HepG2 (cell line): ENCODE measurements around the gene PIAS1. TPM values are rescaled to one million over a fixed set of nuclear protein-coding genes. Genes with fewer than 3 reads are reported as not detected.

Experiments used
- ATAC-seq: fragments of 200-7000 bp; cut with Tn5 transposase; 3 replicates; pipeline ENCODE4 v1.9.1; 2020; ENCODE audit warnings: mild to moderate bottlenecking, moderate library complexity
- BruUV-seq: library from RNA; stranded (reverse); fragments of 400-500 nt; replicated peaks from 2 replicates; lab custom pipeline; 2021; lab: Mats Ljungman, UMichigan
- CTCF ChIA-PET: fragments of 300-600 bp; formaldehyde crosslinking; extraction: SDS; loops from one replicate; lab custom pipeline; 2021; ENCODE audit warnings: low total read pairs, inconsistent platforms, low intra/inter-chr PET ratio; lab: Yijun Ruan, JAX
- POLR2A ChIA-PET: fragments of 350-600 bp; sonication (Branson Sonifier 250); formaldehyde crosslinking; loops from one replicate; lab custom pipeline; 2020; ENCODE audit warnings: antibody characterized with exemption, inconsistent platforms; lab: Yijun Ruan, JAX
- DNase-seq: peaks from one replicate; pipeline ENCODE4 v3.0.0-alpha.2; 2015; ENCODE audit warnings: low spot score
- FAIRE-seq: peaks from 3 replicates; lab custom pipeline; 2011; peaks lifted over from hg19 to GRCh38; lab: Jason Lieb, UNC
- H2AFZ ChIP-seq: one replicate; pipeline ENCODE4 v1.6.1; 2011; ENCODE audit warnings: low read length, inconsistent platforms
- H3K27ac ChIP-seq: fragments of 300-600 bp; 3 replicates; pipeline ENCODE4 v1.8.0; 2011; ENCODE audit warnings: mixed run types, mild to moderate bottlenecking, mixed read lengths, low read length, inconsistent platforms; ENCODE audit not compliant: insufficient read depth; ENCODE audit errors: extremely low read length
- H3K27me3 ChIP-seq, 2 experiments: fragments of 200-600 bp in 1 of 2; 2 replicates in 1 of 2; 3 replicates in 1 of 2; pipeline versions ENCODE4 v1.6.0 to v1.8.0; 2011; ENCODE audit warnings: low read length in 2 of 2, mild to moderate bottlenecking in 2 of 2, moderate library complexity in 2 of 2, inconsistent platforms in 1 of 2; ENCODE audit not compliant: insufficient read depth in 2 of 2, control insufficient read depth in 1 of 2
- H3K36me3 ChIP-seq, 2 experiments: fragments of 200-600 bp in 1 of 2; replicated peaks in 1 of 2; 2 replicates in 1 of 2; 3 replicates in 1 of 2; pipeline versions ENCODE4 v1.5.1 to v1.8.0; 2011; ENCODE audit warnings: low read length in 2 of 2, inconsistent platforms in 1 of 2; ENCODE audit not compliant: insufficient read depth in 2 of 2, control insufficient read depth in 1 of 2
- H3K4me1 ChIP-seq: 2 replicates; pipeline ENCODE4 v1.5.1; 2012; ENCODE audit warnings: low read length, inconsistent platforms; ENCODE audit not compliant: insufficient read depth
- H3K4me2 ChIP-seq: 2 replicates; pipeline ENCODE4 v1.6.0; 2011; ENCODE audit warnings: low read depth, low read length, inconsistent platforms
- H3K4me3 ChIP-seq, 3 experiments: fragments of 200-600 bp in 1 of 3; sonication (generic), shearing (Covaris generic) in 1 of 3; replicated peaks in 1 of 3; 2 replicates each; pipeline ENCODE4 v1.5.1; 2011 to 2016; ENCODE audit warnings: low read length in 3 of 3, inconsistent platforms in 2 of 3, low read depth in 2 of 3, mild to moderate bottlenecking in 2 of 3, control low read depth in 1 of 3, mixed read lengths in 1 of 3; ENCODE audit not compliant: insufficient read depth in 1 of 3
- H3K79me2 ChIP-seq: one replicate; pipeline ENCODE4 v1.6.1; 2011; ENCODE audit warnings: low read length, inconsistent platforms; ENCODE audit not compliant: insufficient read depth
- H3K9ac ChIP-seq: 2 replicates; pipeline ENCODE4 v1.6.0; 2011; ENCODE audit warnings: mild to moderate bottlenecking, low read depth, low read length, inconsistent platforms; ENCODE audit not compliant: insufficient read depth
- H3K9me3 ChIP-seq: 2 replicates; pipeline ENCODE4 v1.5.1; 2012; ENCODE audit warnings: mild to moderate bottlenecking, low read length
- H4K20me1 ChIP-seq: 2 replicates; pipeline ENCODE4 v1.6.0; 2011; ENCODE audit warnings: inconsistent platforms, mild to moderate bottlenecking, low read length, moderate library complexity; ENCODE audit not compliant: insufficient read depth
- ATM ChIP-seq: fragments of 450-650 bp; IDR thresholded peaks from 2 replicates; pipeline ENCODE4 v1.7.1; 2017; ENCODE audit warnings: mild to moderate bottlenecking, borderline replicate concordance
- DRAP1 ChIP-seq: IDR thresholded peaks from 2 replicates; pipeline ENCODE4 v1.6.1; 2016; ENCODE audit warnings: missing genetic modification reagents, missing compliant biosample characterization
- ETV6 ChIP-seq: sonication (generic); formaldehyde crosslinking; conservative IDR thresholded peaks from 2 replicates; pipeline ENCODE4 v1.4.0; 2020; ENCODE audit warnings: missing genetic modification reagents
- FIP1L1 ChIP-seq: fragments of 200-400 bp; formaldehyde crosslinking; IDR thresholded peaks from 2 replicates; pipeline ENCODE4 v1.6.1; 2018; ENCODE audit warnings: low read depth, mild to moderate bottlenecking, low read length, moderate library complexity, borderline replicate concordance; ENCODE audit not compliant: insufficient read depth
- GATAD2A ChIP-seq: IDR thresholded peaks from 2 replicates; pipeline ENCODE4 v1.6.1; 2016
- HMGA1 ChIP-seq: sonication (generic); formaldehyde crosslinking; conservative IDR thresholded peaks from 2 replicates; pipeline ENCODE4 v1.4.0; 2020; ENCODE audit warnings: missing genetic modification reagents
- KDM4B ChIP-seq: sonication (generic); formaldehyde crosslinking; IDR thresholded peaks from 2 replicates; pipeline ENCODE4 v1.4.0; 2020; ENCODE audit warnings: missing genetic modification reagents
- MAF1 ChIP-seq: sonication (generic); formaldehyde crosslinking; IDR thresholded peaks from 2 replicates; pipeline ENCODE4 v1.5.0; 2020; ENCODE audit warnings: missing genetic modification reagents, borderline replicate concordance
- MAZ ChIP-seq, 2 experiments: sonication (generic) in 1 of 2; formaldehyde crosslinking in 1 of 2; IDR thresholded peaks; 2 replicates each; pipeline versions ENCODE4 v1.5.0 to v1.6.1; 2012 to 2020; ENCODE audit warnings: low read depth in 2 of 2, mild to moderate bottlenecking in 2 of 2, borderline replicate concordance in 1 of 2, improper control_type of control experiment in 1 of 2, low read length in 1 of 2, missing genetic modification reagents in 1 of 2, moderate library complexity in 1 of 2
- MXD3 ChIP-seq: IDR thresholded peaks from 2 replicates; pipeline ENCODE4 v1.6.1; 2016; ENCODE audit warnings: mild to moderate bottlenecking, missing biosample characterization, missing genetic modification reagents
- SRF ChIP-seq: IDR thresholded peaks from 2 replicates; pipeline ENCODE4 v1.6.1; 2011; ENCODE audit warnings: mild to moderate bottlenecking, low read depth, low read length, moderate library complexity
- TBP ChIP-seq: sonication (generic); formaldehyde crosslinking; IDR thresholded peaks from 2 replicates; pipeline ENCODE4 v1.5.0; 2020; ENCODE audit warnings: missing genetic modification reagents
- TOE1 ChIP-seq: sonication (generic); formaldehyde crosslinking; IDR thresholded peaks from 2 replicates; pipeline ENCODE4 v1.4.0; 2020; ENCODE audit warnings: mild to moderate bottlenecking, missing genetic modification reagents
- ZNF160 ChIP-seq: sonication (generic); formaldehyde crosslinking; IDR thresholded peaks from 2 replicates; pipeline ENCODE4 v1.8.0; 2022; ENCODE audit warnings: mild to moderate bottlenecking, inconsistent platforms, missing genetic modification reagents
- ZNF24 ChIP-seq: fragments of 450-650 bp; IDR thresholded peaks from 2 replicates; pipeline ENCODE4 v1.6.1; 2017; ENCODE audit warnings: antibody characterized with exemption, mild to moderate bottlenecking
- WGBS: methylation state at CpG from one replicate; pipeline ENCODE4 v1.1.6; 2017; ENCODE audit warnings: low lambda C conversion rate; 5-methylcytosine and 5-hydroxymethylcytosine counted together
- in situ Hi-C: cut with HindIII; loops from 2 replicates; pipeline ENCODE4 v1.10.0; 2017; ENCODE audit warnings: low pct_unique_long_range_greater_than_20kb; ENCODE audit not compliant: extremely low pct_ligation_motif_present
- intact Hi-C: fragments of 100-400 bp; cut with micrococcal nuclease; formaldehyde crosslinking; loops from one replicate; pipeline ENCODE4 v1.10.0; 2022; ENCODE audit not compliant: unreplicated experiment
- polyA plus RNA-seq, 8 experiments: library from polyadenylated mRNA; depleted of rRNA in 3 of 8; stranded (reverse) in 7 of 8; unstranded in 1 of 8; fragments of >200 nt; fragmentation: Illumina TruSeq in 4 of 8; extraction: Trizol in 4 of 8; gene quantifications; 2 replicates each; pipeline versions ENCODE4 v1.2.1 to v1.2.3, GENCODE V29; 2011 to 2016; ENCODE audit warnings: low read depth in 4 of 8, missing spikeins in 1 of 8, mixed read lengths in 1 of 8; ENCODE audit not compliant: insufficient read depth in 1 of 8
- total RNA-seq, 5 experiments: library from RNA; depleted of rRNA; stranded (reverse); fragments of >200 nt; fragmentation: Illumina TruSeq; extraction: Trizol; gene quantifications; 2 replicates each; pipeline ENCODE4 v1.2.3, GENCODE V29; 2016; ENCODE audit warnings: low read depth in 1 of 5
- TF ChIP-seq, protein P1 (sequence below): sonication (generic); formaldehyde crosslinking; IDR thresholded peaks from 2 replicates; pipeline ENCODE4 v1.8.1; 2022; ENCODE audit warnings: mild to moderate bottlenecking, missing genetic modification reagents
- TF ChIP-seq, protein P2 (sequence below): sonication (generic); formaldehyde crosslinking; IDR thresholded peaks from 2 replicates; pipeline ENCODE4 v1.5.0; 2020; ENCODE audit warnings: missing genetic modification reagents, mild to moderate bottlenecking, borderline replicate concordance
- TF ChIP-seq, protein P3 (sequence below): sonication (generic); formaldehyde crosslinking; IDR thresholded peaks from 2 replicates; pipeline ENCODE4 v1.4.0; 2020; ENCODE audit warnings: low read depth, mild to moderate bottlenecking, missing genetic modification reagents

PIAS1 gene
- total and polyA plus RNA-seq, 2 of the 13 experiments (the other 11 are each of a cell fraction or from before 2014, with no cell fraction given): 20.7 to 33.7 TPM

GRCh38 chr15:68220967-68221366, 166.9 kb downstream of the PIAS1 start:
- no peak for DNase-seq
- ChIA-PET CTCF (no interaction called here), POLR2A (no interaction called here)
- ATAC-seq: no peak
- no peak overlapping the region for H3K4me2 ChIP-seq
- H3K79me2 ChIP-seq: peaks cover 44% of the 10 kb centered on the region
- H3K4me3 ChIP-seq: no peak overlapping the region
- H4K20me1 ChIP-seq: no peaks in the 10 kb centered on the region
- no peak overlapping the region for H3K27ac ChIP-seq
- H3K9ac ChIP-seq: no peak overlapping the region
- no peaks in the 10 kb centered on the region for H3K27me3 ChIP-seq
- in situ Hi-C loops: no loop called here
- no peak for FAIRE-seq
- peaks cover 19% of the 10 kb centered on the region for H3K4me1 ChIP-seq
- H3K9me3 ChIP-seq: no peaks in the 10 kb centered on the region
- intact Hi-C loops: no loop called here
- no peak overlapping the region for H2AFZ ChIP-seq
- no peak for TF ChIP-seq GATAD2A (CRISPR knock-in tag)
- TF ChIP-seq TBP: no peak
- no peak for TF ChIP-seq KDM4B (CRISPR knock-in tag)
- no peak for TF ChIP-seq ZNF160 (CRISPR knock-in tag)
- TF ChIP-seq ETV6 (CRISPR knock-in tag): no peak
- TF ChIP-seq, protein P1, sequence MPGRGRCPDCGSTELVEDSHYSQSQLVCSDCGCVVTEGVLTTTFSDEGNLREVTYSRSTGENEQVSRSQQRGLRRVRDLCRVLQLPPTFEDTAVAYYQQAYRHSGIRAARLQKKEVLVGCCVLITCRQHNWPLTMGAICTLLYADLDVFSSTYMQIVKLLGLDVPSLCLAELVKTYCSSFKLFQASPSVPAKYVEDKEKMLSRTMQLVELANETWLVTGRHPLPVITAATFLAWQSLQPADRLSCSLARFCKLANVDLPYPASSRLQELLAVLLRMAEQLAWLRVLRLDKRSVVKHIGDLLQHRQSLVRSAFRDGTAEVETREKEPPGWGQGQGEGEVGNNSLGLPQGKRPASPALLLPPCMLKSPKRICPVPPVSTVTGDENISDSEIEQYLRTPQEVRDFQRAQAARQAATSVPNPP (CRISPR knock-in tag): no peak
- no peak for TF ChIP-seq DRAP1 (CRISPR knock-in tag)
- TF ChIP-seq SRF: no peak
- TF ChIP-seq MAF1: no peak
- no peak for TF ChIP-seq HMGA1 (CRISPR knock-in tag)
- TF ChIP-seq, protein P2, sequence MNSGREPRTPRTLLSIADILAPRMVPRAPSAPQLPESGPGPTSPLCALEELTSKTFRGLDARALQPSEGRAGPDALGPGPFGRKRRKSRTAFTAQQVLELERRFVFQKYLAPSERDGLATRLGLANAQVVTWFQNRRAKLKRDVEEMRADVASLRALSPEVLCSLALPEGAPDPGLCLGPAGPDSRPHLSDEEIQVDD (CRISPR knock-in tag): no peak
- no peak for TF ChIP-seq ZNF24
- no peak for TF ChIP-seq MAZ (IDR thresholded peaks at IDR 0.05; ENCODE audit: borderline replicate concordance, low read depth, low read length)
- TF ChIP-seq MAZ (CRISPR knock-in tag; IDR thresholded peaks at IDR 0.05; ENCODE audit: low read depth): no peak
- TF ChIP-seq MXD3: no peak
- TF ChIP-seq, protein P3, sequence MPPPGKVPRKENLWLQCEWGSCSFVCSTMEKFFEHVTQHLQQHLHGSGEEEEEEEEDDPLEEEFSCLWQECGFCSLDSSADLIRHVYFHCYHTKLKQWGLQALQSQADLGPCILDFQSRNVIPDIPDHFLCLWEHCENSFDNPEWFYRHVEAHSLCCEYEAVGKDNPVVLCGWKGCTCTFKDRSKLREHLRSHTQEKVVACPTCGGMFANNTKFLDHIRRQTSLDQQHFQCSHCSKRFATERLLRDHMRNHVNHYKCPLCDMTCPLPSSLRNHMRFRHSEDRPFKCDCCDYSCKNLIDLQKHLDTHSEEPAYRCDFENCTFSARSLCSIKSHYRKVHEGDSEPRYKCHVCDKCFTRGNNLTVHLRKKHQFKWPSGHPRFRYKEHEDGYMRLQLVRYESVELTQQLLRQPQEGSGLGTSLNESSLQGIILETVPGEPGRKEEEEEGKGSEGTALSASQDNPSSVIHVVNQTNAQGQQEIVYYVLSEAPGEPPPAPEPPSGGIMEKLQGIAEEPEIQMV (CRISPR knock-in tag): no peak
- TF ChIP-seq TOE1 (CRISPR knock-in tag): no peak
- TF ChIP-seq ATM: no peak
- TF ChIP-seq FIP1L1: no peak
- 98% methylated on average over 6 of the region's 6 CpGs for WGBS
- H3K36me3 ChIP-seq: peaks cover 8 to 22% of the 10 kb centered on the region in 2 experiments; a peak in 4 of 5 replicates
- BruUV-seq: no TSS peak
